ENCODE data around the gene MNX1. TPM values are rescaled to one million over a fixed set of nuclear protein-coding genes. Genes with fewer than 3 reads are reported as not detected.

The MNX1 gene
- total RNA-seq, 5 donors from 2014 or later (not counting 1 experiment from before 2014, with no cell fraction given) = 0.10 to 0.30 TPM; not detected in 3

DNA sequence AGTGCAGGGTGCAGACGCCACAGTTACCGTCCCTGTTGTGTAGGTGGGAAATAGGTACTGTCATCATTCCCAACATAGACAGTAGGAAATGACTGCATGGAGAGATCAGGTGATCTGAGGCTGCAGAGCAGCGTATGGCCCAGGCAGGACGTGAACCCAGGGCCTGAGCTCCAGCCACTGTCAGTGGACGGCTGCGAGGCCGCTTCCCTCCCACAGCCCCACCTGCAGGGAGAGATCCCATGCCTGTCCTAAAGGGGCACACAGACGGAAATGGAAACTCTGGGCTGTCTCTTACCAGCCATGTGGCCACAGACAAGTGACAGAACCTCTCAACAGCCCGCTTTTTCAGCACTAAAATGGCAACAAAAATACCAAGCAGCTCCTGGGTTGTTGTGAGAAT is 44.5 kb upstream of the MNX1 start:
- Mint-ChIP-seq H3K27ac (no peak overlapping the region), H3K9me3 (peaks cover 4 to 14% (median 5%) of the 10 kb centered on the region in 3 donors), H3K4me1 (no peaks in the 10 kb centered on the region), H3K4me3 (no peak overlapping the region), H3K27me3 (peaks cover 34 to 41% of the 10 kb centered on the region in 2 donors), H3K36me3 (no peaks in the 10 kb centered on the region)
- Histone ChIP-seq H3K4me1 (ENCODE audit: control insufficient read depth in 1 of 2, extremely low read depth in 1 of 2, insufficient read depth in 2 of 2, low read length in 2 of 2) (no peaks in the 10 kb centered on the region), H3K27me3 (replicated peaks in 1 of 2; ENCODE audit: control insufficient read depth in 2 of 2, extremely low read depth in 1 of 2, insufficient read depth in 2 of 2, low read length in 1 of 2) (peaks cover 0 to 40% of the 10 kb centered on the region in 2 experiments), H3K9me3 (no peaks in the 10 kb centered on the region), H3K4me3 (ENCODE audit: control insufficient read depth in 1 of 2, extremely low read depth in 1 of 2, low read length in 1 of 2) (no peak overlapping the region), H3K36me3 (ENCODE audit: control insufficient read depth in 2 of 2, extremely low read depth in 1 of 2, insufficient read depth in 1 of 2, low read length in 1 of 2) (no peaks in the 10 kb centered on the region), H3K27ac (ENCODE audit: low read length) (no peak overlapping the region)
- CTCF ChIA-PET = no interaction called here
- ATAC-seq (replicated peaks in 1 of 4) = no peak
- POLR2A ChIA-PET = no interaction called here
- 82% methylated on average over 7 of the region's 9 CpGs for WGBS (ENCODE audit: insufficient coverage)
- no peak for DNase-seq

DNA sequence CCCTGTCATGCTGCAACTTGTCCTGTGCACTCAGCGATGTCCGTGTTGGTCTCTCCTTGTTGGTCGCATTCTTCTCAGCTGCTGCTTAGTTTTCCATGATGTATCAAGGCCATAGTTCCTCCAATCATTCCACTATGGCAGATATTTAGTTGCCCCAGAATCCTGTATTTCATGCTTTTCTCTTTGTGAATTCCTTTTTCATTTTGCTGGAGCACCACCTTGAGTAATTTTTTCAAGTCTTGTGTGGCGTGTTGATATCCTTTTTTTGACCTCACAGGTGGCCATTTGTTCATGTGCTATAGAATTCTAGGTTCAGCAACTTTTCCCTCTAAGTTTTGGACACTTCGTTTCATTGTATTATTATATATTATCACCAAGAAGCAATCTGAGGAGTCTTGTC is 42.7 kb upstream of the MNX1 start:
- ATAC-seq (replicated peaks in 1 of 4) (no peak), DNase-seq (no peak)
- Histone ChIP-seq H3K9me3 (no peaks in the 10 kb centered on the region), H3K36me3 (ENCODE audit: control insufficient read depth in 2 of 2, extremely low read depth in 1 of 2, insufficient read depth in 1 of 2, low read length in 1 of 2) (no peaks in the 10 kb centered on the region), H3K4me1 (ENCODE audit: control insufficient read depth in 1 of 2, extremely low read depth in 1 of 2, insufficient read depth in 2 of 2, low read length in 2 of 2) (no peaks in the 10 kb centered on the region), H3K27me3 (replicated peaks in 1 of 2; ENCODE audit: control insufficient read depth in 2 of 2, extremely low read depth in 1 of 2, insufficient read depth in 2 of 2, low read length in 1 of 2) (peaks cover 0 to 33% of the 10 kb centered on the region in 2 experiments), H3K27ac (ENCODE audit: low read length) (no peak overlapping the region), H3K4me3 (ENCODE audit: control insufficient read depth in 1 of 2, extremely low read depth in 1 of 2, low read length in 1 of 2) (no peak overlapping the region)
- Mint-ChIP-seq H3K4me1 (no peaks in the 10 kb centered on the region), H3K27me3 (peaks cover 25 to 41% of the 10 kb centered on the region in 2 donors), H3K36me3 (no peaks in the 10 kb centered on the region), H3K27ac (no peak overlapping the region), H3K9me3 (peaks cover 4 to 14% (median 5%) of the 10 kb centered on the region in 3 donors), H3K4me3 (no peak overlapping the region)
- POLR2A ChIA-PET = no interaction called here
- CTCF ChIA-PET = no interaction called here
- 100% methylated on average over 2 of the region's 5 CpGs for WGBS (ENCODE audit: insufficient coverage)

DNA sequence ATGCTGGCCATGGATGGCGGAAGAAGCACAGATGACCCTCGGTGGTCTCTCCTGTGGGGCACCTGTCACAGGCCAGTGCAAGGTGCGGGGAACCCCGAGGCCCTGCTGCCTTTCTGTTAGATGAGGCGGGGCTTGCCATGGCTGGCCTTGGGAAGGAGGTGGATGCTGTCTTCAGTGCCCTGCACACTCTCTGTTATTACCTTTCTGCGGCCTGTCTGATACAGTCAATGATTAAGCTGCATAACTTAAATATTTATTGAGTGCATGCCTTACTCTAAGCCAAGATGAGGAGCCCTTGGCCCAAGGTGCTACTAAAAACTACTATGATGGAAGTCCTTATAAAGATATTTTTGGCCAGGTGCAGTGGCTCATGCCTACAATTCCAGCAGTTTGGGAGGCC is 36.7 kb upstream of the MNX1 start:
- H3K27me3 Mint-ChIP-seq = peaks cover 8 to 10% of the 10 kb centered on the region in 2 donors
- H3K4me1 ChIP-seq (ENCODE audit: control insufficient read depth in 1 of 2, extremely low read depth in 1 of 2, insufficient read depth in 2 of 2, low read length in 2 of 2) = no peaks in the 10 kb centered on the region
- ATAC-seq (replicated peaks in 1 of 4) (no peak), DNase-seq (no peak)
- no peak overlapping the region for H3K4me3 ChIP-seq (ENCODE audit: control insufficient read depth in 1 of 2, extremely low read depth in 1 of 2, low read length in 1 of 2)
- no peak overlapping the region for H3K27ac ChIP-seq (ENCODE audit: low read length)
- WGBS (ENCODE audit: insufficient coverage) = 81% methylated on average over 4 of the region's 6 CpGs
- ChIA-PET POLR2A (interaction anchor here in 1 of 2 donors (0.6 kb wide), 1 partner anchor 297 kb away, joined by 5 read pairs; no protein-coding TSS in a partner anchor), CTCF (no interaction called here)
- no peaks in the 10 kb centered on the region for H3K36me3 Mint-ChIP-seq
- H3K27ac Mint-ChIP-seq = no peak overlapping the region
- H3K4me1 Mint-ChIP-seq = no peaks in the 10 kb centered on the region
- H3K27me3 ChIP-seq (replicated peaks in 1 of 2; ENCODE audit: control insufficient read depth in 2 of 2, extremely low read depth in 1 of 2, insufficient read depth in 2 of 2, low read length in 1 of 2) = peaks cover 0 to 5% of the 10 kb centered on the region in 2 experiments
- H3K4me3 Mint-ChIP-seq = no peak overlapping the region
- no peaks in the 10 kb centered on the region for H3K9me3 Mint-ChIP-seq
- no peaks in the 10 kb centered on the region for H3K36me3 ChIP-seq (ENCODE audit: control insufficient read depth in 2 of 2, extremely low read depth in 1 of 2, insufficient read depth in 1 of 2, low read length in 1 of 2)
- no peaks in the 10 kb centered on the region for H3K9me3 ChIP-seq

DNA sequence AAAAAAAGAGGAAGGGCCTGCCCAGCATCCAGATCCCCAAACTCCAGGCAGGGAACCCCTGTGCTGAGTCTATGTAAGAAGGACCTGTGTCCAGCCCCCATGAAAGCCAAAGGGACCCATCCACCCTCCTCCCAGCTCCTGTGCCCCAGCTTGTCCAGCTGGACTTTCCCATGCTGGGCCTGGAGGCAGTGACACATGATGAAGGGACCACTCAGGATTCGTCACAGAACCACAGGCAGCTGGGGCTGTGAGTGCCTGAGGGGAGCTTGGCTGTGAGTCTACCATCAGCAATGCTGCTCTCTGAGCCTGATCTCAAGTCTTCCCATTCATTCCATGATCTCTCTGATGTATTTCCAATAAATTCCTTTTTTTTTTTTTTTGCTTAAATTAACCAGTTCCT is 36.2 kb upstream of the MNX1 start:
- no peak for DNase-seq
- Histone ChIP-seq H3K36me3 (ENCODE audit: control insufficient read depth in 2 of 2, extremely low read depth in 1 of 2, insufficient read depth in 1 of 2, low read length in 1 of 2) (no peaks in the 10 kb centered on the region), H3K9me3 (no peaks in the 10 kb centered on the region), H3K4me1 (ENCODE audit: control insufficient read depth in 1 of 2, extremely low read depth in 1 of 2, insufficient read depth in 2 of 2, low read length in 2 of 2) (no peaks in the 10 kb centered on the region), H3K27ac (ENCODE audit: low read length) (no peak overlapping the region), H3K27me3 (replicated peaks in 1 of 2; ENCODE audit: control insufficient read depth in 2 of 2, extremely low read depth in 1 of 2, insufficient read depth in 2 of 2, low read length in 1 of 2) (peaks cover 0 to 3% of the 10 kb centered on the region in 2 experiments), H3K4me3 (ENCODE audit: control insufficient read depth in 1 of 2, extremely low read depth in 1 of 2, low read length in 1 of 2) (no peak overlapping the region)
- ATAC-seq (replicated peaks in 1 of 4) = no peak
- Mint-ChIP-seq H3K4me1 (no peaks in the 10 kb centered on the region), H3K27ac (no peak overlapping the region), H3K4me3 (no peak overlapping the region), H3K36me3 (no peaks in the 10 kb centered on the region), H3K9me3 (no peaks in the 10 kb centered on the region), H3K27me3 (peaks cover 4 to 10% of the 10 kb centered on the region in 2 donors)
- CTCF ChIA-PET = no interaction called here
- WGBS (ENCODE audit: insufficient coverage) = no CpG with 5 or more reads among the region's 1 CpG
- POLR2A ChIA-PET = no interaction called here

DNA sequence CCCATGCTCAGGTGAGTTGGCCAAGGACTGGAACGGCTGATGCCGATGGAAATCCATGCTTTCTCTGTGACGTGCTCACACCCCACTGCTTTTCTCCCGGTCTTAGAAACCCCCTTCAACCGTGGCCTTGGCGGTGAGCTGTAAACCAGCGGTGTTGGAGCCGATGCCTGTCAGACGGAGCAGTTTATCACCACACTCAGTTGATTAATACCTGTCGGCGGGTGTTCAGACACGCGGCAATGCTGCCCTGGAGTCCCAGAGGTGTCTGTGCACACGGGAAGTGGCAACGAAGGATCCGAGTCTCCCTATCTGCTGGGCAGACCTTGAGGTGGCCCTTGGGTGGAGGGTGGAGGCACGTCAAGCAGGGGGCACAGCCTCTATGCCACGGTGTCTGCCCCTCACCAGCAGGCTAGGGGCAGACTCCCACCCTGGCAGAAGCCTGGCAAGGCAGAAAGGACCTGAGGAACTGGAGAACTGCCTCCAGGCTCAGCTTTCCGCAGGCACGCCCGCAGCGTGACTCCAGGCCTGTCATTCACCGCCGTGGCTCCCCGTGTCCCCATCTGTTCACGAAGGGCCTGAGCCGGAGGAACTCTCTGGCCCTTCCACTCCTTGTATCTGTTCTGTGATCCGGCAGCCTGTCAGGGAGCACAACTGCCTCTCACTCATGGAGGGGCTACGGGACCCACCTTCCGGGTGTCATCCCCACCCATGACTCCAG is 34.6 kb upstream of the MNX1 start:
- Histone ChIP-seq H3K36me3 (ENCODE audit: control insufficient read depth in 2 of 2, extremely low read depth in 1 of 2, insufficient read depth in 1 of 2, low read length in 1 of 2) (no peaks in the 10 kb centered on the region), H3K4me3 (ENCODE audit: control insufficient read depth in 1 of 2, extremely low read depth in 1 of 2, low read length in 1 of 2) (no peak overlapping the region), H3K27ac (ENCODE audit: low read length) (no peak overlapping the region), H3K4me1 (ENCODE audit: control insufficient read depth in 1 of 2, extremely low read depth in 1 of 2, insufficient read depth in 2 of 2, low read length in 2 of 2) (no peaks in the 10 kb centered on the region), H3K27me3 (replicated peaks in 1 of 2; ENCODE audit: control insufficient read depth in 2 of 2, extremely low read depth in 1 of 2, insufficient read depth in 2 of 2, low read length in 1 of 2) (peaks cover 0 to 10% of the 10 kb centered on the region in 2 experiments), H3K9me3 (no peaks in the 10 kb centered on the region)
- Mint-ChIP-seq H3K27me3 (peaks cover 9 to 11% of the 10 kb centered on the region in 2 donors), H3K9me3 (no peaks in the 10 kb centered on the region), H3K4me3 (no peak overlapping the region), H3K36me3 (no peaks in the 10 kb centered on the region), H3K4me1 (no peaks in the 10 kb centered on the region), H3K27ac (no peak overlapping the region)
- no peak for DNase-seq
- ATAC-seq (replicated peaks in 1 of 4) = no peak
- WGBS (ENCODE audit: insufficient coverage) = 90% methylated on average over 27 of the region's 30 CpGs
- ChIA-PET POLR2A (no interaction called here), CTCF (no interaction called here)

DNA sequence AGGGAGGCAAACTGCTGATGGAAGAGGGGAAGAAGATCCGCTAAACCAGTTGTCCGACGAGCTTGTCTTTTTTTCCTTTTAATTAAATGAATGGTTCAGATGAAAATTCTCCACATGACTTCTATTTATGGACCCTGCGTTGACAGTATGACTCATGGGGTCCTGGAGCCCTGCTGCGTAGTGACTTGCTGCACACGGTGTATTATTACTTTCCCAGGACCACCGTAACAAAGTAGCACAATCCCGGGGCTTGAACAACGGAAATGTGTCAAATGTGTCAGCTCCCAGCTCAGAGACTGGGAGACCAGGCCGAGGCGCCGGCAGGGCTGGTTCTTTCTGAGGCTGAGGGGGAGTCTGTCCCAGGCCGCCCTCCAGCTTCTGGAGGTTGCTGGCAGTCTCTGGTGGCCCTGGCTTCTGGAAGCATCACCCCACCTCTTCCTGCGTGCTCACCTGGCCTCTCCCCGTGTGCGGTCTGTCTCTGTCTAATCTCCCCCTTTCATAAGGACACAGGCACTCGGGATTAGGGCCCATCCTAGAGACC is 33.8 kb upstream of the MNX1 start:
- no peak overlapping the region for H3K27ac Mint-ChIP-seq
- H3K27ac ChIP-seq (ENCODE audit: low read length) = no peak overlapping the region
- peaks cover 0 to 11% of the 10 kb centered on the region in 2 experiments for H3K27me3 ChIP-seq (replicated peaks in 1 of 2; ENCODE audit: control insufficient read depth in 2 of 2, extremely low read depth in 1 of 2, insufficient read depth in 2 of 2, low read length in 1 of 2)
- ATAC-seq (replicated peaks in 1 of 4) (no peak), DNase-seq (no peak)
- ChIA-PET CTCF (no interaction called here), POLR2A (no interaction called here)
- no peak overlapping the region for H3K4me3 Mint-ChIP-seq
- no peaks in the 10 kb centered on the region for H3K4me1 ChIP-seq (ENCODE audit: control insufficient read depth in 1 of 2, extremely low read depth in 1 of 2, insufficient read depth in 2 of 2, low read length in 2 of 2)
- H3K9me3 Mint-ChIP-seq = no peaks in the 10 kb centered on the region
- no peaks in the 10 kb centered on the region for H3K9me3 ChIP-seq
- H3K4me1 Mint-ChIP-seq = no peaks in the 10 kb centered on the region
- H3K4me3 ChIP-seq (ENCODE audit: control insufficient read depth in 1 of 2, extremely low read depth in 1 of 2, low read length in 1 of 2) = no peak overlapping the region
- peaks cover 6 to 8% of the 10 kb centered on the region in 2 donors for H3K27me3 Mint-ChIP-seq
- no peaks in the 10 kb centered on the region for H3K36me3 Mint-ChIP-seq
- WGBS (ENCODE audit: insufficient coverage) = 84% methylated on average over 10 of the region's 17 CpGs
- no peaks in the 10 kb centered on the region for H3K36me3 ChIP-seq (ENCODE audit: control insufficient read depth in 2 of 2, extremely low read depth in 1 of 2, insufficient read depth in 1 of 2, low read length in 1 of 2)
